NB4 (cell line): ENCODE data around the gene C12orf42.

ENCODE experiments used
- CTCF ChIP-seq: IDR thresholded peaks from one replicate; pipeline ENCODE4 v1.5.1; 2012; ENCODE audit warnings: low read depth, low read length
- MAX ChIP-seq: IDR thresholded peaks from 2 replicates; pipeline ENCODE4 v1.6.1; 2011; ENCODE audit warnings: low read depth, low read length

- peak; percentile 90 for TF ChIP-seq CTCF
- no peak for TF ChIP-seq MAX
Measured at GRCh38 chr12:103503546-103504480, 8.0 kb upstream of the C12orf42 start.
